ENCODE data around the gene TOLLIP. TPM values are rescaled to one million over a fixed set of nuclear protein-coding genes. Genes with fewer than 3 reads are reported as not detected.

Gene TOLLIP
- total and polyA plus RNA-seq, 2 of the 4 experiments (the other 2 are of a cell fraction), result 19.7 to 42.9 TPM

GRCh38 chr11:1234771-1235305 lies 74.6 kb downstream of the TOLLIP start:
- H2BK20ac ChIP-seq (ENCODE audit: low read depth, low read length), result no peak overlapping the region
- no peak overlapping the region for H2AK9ac ChIP-seq (replicated peaks; ENCODE audit: low read depth, low read length, poor library complexity)
- ChIA-PET CTCF (no interaction called here), POLR2A (ENCODE audit: unreplicated experiment) (no interaction called here)
- H3K14ac ChIP-seq (replicated peaks; ENCODE audit: low read depth, low read length), result no peak overlapping the region
- H3K4ac ChIP-seq (ENCODE audit: low read depth, low read length), result no peak overlapping the region
- BruUV-seq (replicated peaks), result no TSS peak
- no peak overlapping the region for H3K56ac ChIP-seq (ENCODE audit: extremely low read depth, insufficient read depth, low read length)
- no peak overlapping the region for H3K4me3 ChIP-seq (ENCODE audit: insufficient read depth, low read depth, low read length)
- TF ChIP-seq CHD1 (IDR thresholded peaks at IDR 0.05; ENCODE audit: low read depth, low read length) (no peak), CTCF (conservative IDR thresholded peaks at IDR 0.05; ENCODE audit: low read depth, low read length) (no peak), POLR2A (IDR thresholded peaks at IDR 0.05; ENCODE audit: low read depth, low read length) (no peak), MAZ (IDR thresholded peaks at IDR 0.05; ENCODE audit: borderline replicate concordance, low read depth, low read length) (no peak), RFX5 (IDR thresholded peaks at IDR 0.05; ENCODE audit: low read depth, low read length) (no peak)
- no peak overlapping the region for H2BK5ac ChIP-seq (ENCODE audit: low read depth, low read length, poor library complexity, severe bottlenecking)
- no peak overlapping the region for H3K18ac ChIP-seq (ENCODE audit: low read depth, low read length)
- H4K8ac ChIP-seq (ENCODE audit: low read depth in 2 of 2, low read length in 2 of 2), result no peak overlapping the region
- dilution Hi-C loops (cut with HindIII; ENCODE audit: low sequenced_read_pairs, unreplicated experiment) (no loop called here), intact Hi-C loops (cut with micrococcal nuclease) (no loop called here), in situ Hi-C loops (cut with MboI; ENCODE audit: low sequenced_read_pairs) (no loop called here)
- no peak overlapping the region for H4K5ac ChIP-seq (ENCODE audit: low read depth, low read length)
- ATAC-seq (ENCODE audit: low read depth) (no peak), DNase-seq (no peak)
- no peaks in the 10 kb centered on the region; the same call in 1 of the 2 replicates for H4K20me1 ChIP-seq (ENCODE audit: insufficient read depth, low read length)
- no peaks in the 10 kb centered on the region; the same call in 1 of the 2 replicates for H3K27me3 ChIP-seq (ENCODE audit: control insufficient read depth, insufficient read depth, low read length)
- no peak overlapping the region for H3K4me2 ChIP-seq (ENCODE audit: low read depth, low read length)
- H3K9me1 ChIP-seq (ENCODE audit: insufficient read depth, low read length), result no peaks in the 10 kb centered on the region
- H2AK5ac ChIP-seq (ENCODE audit: low read depth, low read length), result no peak overlapping the region
- 66% methylated on average over 9 of the region's 23 CpGs; no CpG with 5 or more reads in 1 of the 2 experiments for WGBS, 2 experiments (ENCODE audit: extremely low coverage in 2 of 2, insufficient read length in 1 of 2)
- H3K23ac ChIP-seq (ENCODE audit: low read depth, low read length), result no peak overlapping the region
- H3K9ac ChIP-seq (ENCODE audit: low read depth, low read length), result no peak overlapping the region
- no peaks in the 10 kb centered on the region for H3K79me1 ChIP-seq (ENCODE audit: low read depth in 1 of 2, low read length in 2 of 2)
- H3K9me3 ChIP-seq (ENCODE audit: control insufficient read depth, insufficient read depth, low read length), result no peaks in the 10 kb centered on the region
- no peak overlapping the region for H2BK120ac ChIP-seq (ENCODE audit: low read depth, low read length)
- no peak overlapping the region for H2BK15ac ChIP-seq (ENCODE audit: low read depth, low read length)
- no peak overlapping the region for H4K91ac ChIP-seq (ENCODE audit: insufficient read depth, low read depth, low read length)
- H2AFZ ChIP-seq (replicated peaks; ENCODE audit: low read length, poor library complexity), result no peak overlapping the region
- no peaks in the 10 kb centered on the region for H3K36me3 ChIP-seq (ENCODE audit: control insufficient read depth, insufficient read depth, low read length)
- H3K27ac ChIP-seq (ENCODE audit: insufficient read depth, low read length), result no peak overlapping the region
- H3K4me1 ChIP-seq (ENCODE audit: control insufficient read depth, insufficient read depth, low read length), result no peaks in the 10 kb centered on the region

Data from IMR-90 (cell line).